GM12891 (cell line): ENCODE data around the gene NMNAT3.

Experiments
- PAX5 ChIP-seq: IDR thresholded peaks from 2 replicates; pipeline ENCODE4 v1.6.1; 2011; ENCODE audit warnings: low read length, moderate library complexity, mild to moderate bottlenecking; ENCODE audit not compliant: insufficient read depth, severe bottlenecking
- TAF1 ChIP-seq: IDR thresholded peaks from 2 replicates; pipeline ENCODE4 v1.6.1; 2011; ENCODE audit warnings: low read depth, low read length, control low read depth

GRCh38 chr3:139559541-139559940 lies 118.2 kb downstream of the NMNAT3 start:
- TF ChIP-seq PAX5 (no peak), TAF1 (no peak)
